ENCODE results near the gene CEP164.

CEP164 gene

GRCh38 chr11:117421041-117421440 is 93.4 kb downstream of the CEP164 start:
- DNase-seq (ENCODE audit: low read depth), result peak; percentile 6

GRCh38 chr11:117421476-117421875 is 93.8 kb downstream of the CEP164 start:
- DNase-seq (ENCODE audit: low read depth), result no peak

- no peak for DNase-seq (ENCODE audit: low read depth)
Observed at GRCh38 chr11:117423046-117423575, 95.5 kb downstream of the CEP164 start.

GRCh38 chr11:117424781-117425180 is 97.1 kb downstream of the CEP164 start:
- DNase-seq (ENCODE audit: low read depth), result peak; percentile 3

GRCh38 chr11:117425679-117426296 is 98.1 kb downstream of the CEP164 start:
- DNase-seq (ENCODE audit: low read depth), result no peak

GRCh38 chr11:117426297-117426685 is 98.6 kb downstream of the CEP164 start:
- DNase-seq (ENCODE audit: low read depth), result peak; percentile 60

- DNase-seq (ENCODE audit: low read depth), result no peak
Observed at GRCh38 chr11:117426941-117427340, 99.3 kb downstream of the CEP164 start.

GRCh38 chr11:117427356-117427874 is 99.8 kb downstream of the CEP164 start:
- no peak for DNase-seq (ENCODE audit: low read depth)

GRCh38 chr11:117428186-117428855 is 100.7 kb downstream of the CEP164 start:
- no peak for DNase-seq (ENCODE audit: low read depth)

- no peak for DNase-seq (ENCODE audit: low read depth)
Observed at GRCh38 chr11:117428856-117429229, 101.2 kb downstream of the CEP164 start.

- DNase-seq (ENCODE audit: low read depth), result no peak
Observed at GRCh38 chr11:117430293-117430955, 102.8 kb downstream of the CEP164 start.

- no peak for DNase-seq (ENCODE audit: low read depth)
Observed at GRCh38 chr11:117431436-117431835, 103.8 kb downstream of the CEP164 start.

- DNase-seq (ENCODE audit: low read depth), result no peak
Observed at GRCh38 chr11:117433717-117434116, 106.1 kb downstream of the CEP164 start.

GRCh38 chr11:117434481-117434880 is 106.8 kb downstream of the CEP164 start:
- no peak for DNase-seq (ENCODE audit: low read depth)

GRCh38 chr11:117435326-117435725 is 107.7 kb downstream of the CEP164 start:
- no peak for DNase-seq (ENCODE audit: low read depth)

- no peak for DNase-seq (ENCODE audit: low read depth)
Observed at GRCh38 chr11:117437041-117437790, 109.6 kb downstream of the CEP164 start.

- no peak for DNase-seq (ENCODE audit: low read depth)
Observed at GRCh38 chr11:117437791-117438130, 110.1 kb downstream of the CEP164 start.

GRCh38 chr11:117438371-117439000 is 110.8 kb downstream of the CEP164 start:
- DNase-seq (ENCODE audit: low read depth), result no peak

GRCh38 chr11:117439256-117439655 is 111.6 kb downstream of the CEP164 start:
- no peak for DNase-seq (ENCODE audit: low read depth)

- DNase-seq (ENCODE audit: low read depth), result no peak
Observed at GRCh38 chr11:117440258-117440657, 112.6 kb downstream of the CEP164 start.

- DNase-seq (ENCODE audit: low read depth), result no peak
Observed at GRCh38 chr11:117441146-117441975, 113.7 kb downstream of the CEP164 start.

All from EH (cell line).